ENCODE data around the gene SLC6A6. TPM values are rescaled to one million over a fixed set of nuclear protein-coding genes. Genes with fewer than 3 reads are reported as not detected.

The SLC6A6 gene
- total and polyA plus RNA-seq, 10 of the 15 experiments (the other 5 are each of a cell fraction or from before 2014, with no cell fraction given) = 5.6 to 47.0 (median 20.2) TPM

GRCh38 chr3:14431917-14432834 is 29.8 kb downstream of the SLC6A6 start (continued):
- TF ChIP-seq, protein P1, sequence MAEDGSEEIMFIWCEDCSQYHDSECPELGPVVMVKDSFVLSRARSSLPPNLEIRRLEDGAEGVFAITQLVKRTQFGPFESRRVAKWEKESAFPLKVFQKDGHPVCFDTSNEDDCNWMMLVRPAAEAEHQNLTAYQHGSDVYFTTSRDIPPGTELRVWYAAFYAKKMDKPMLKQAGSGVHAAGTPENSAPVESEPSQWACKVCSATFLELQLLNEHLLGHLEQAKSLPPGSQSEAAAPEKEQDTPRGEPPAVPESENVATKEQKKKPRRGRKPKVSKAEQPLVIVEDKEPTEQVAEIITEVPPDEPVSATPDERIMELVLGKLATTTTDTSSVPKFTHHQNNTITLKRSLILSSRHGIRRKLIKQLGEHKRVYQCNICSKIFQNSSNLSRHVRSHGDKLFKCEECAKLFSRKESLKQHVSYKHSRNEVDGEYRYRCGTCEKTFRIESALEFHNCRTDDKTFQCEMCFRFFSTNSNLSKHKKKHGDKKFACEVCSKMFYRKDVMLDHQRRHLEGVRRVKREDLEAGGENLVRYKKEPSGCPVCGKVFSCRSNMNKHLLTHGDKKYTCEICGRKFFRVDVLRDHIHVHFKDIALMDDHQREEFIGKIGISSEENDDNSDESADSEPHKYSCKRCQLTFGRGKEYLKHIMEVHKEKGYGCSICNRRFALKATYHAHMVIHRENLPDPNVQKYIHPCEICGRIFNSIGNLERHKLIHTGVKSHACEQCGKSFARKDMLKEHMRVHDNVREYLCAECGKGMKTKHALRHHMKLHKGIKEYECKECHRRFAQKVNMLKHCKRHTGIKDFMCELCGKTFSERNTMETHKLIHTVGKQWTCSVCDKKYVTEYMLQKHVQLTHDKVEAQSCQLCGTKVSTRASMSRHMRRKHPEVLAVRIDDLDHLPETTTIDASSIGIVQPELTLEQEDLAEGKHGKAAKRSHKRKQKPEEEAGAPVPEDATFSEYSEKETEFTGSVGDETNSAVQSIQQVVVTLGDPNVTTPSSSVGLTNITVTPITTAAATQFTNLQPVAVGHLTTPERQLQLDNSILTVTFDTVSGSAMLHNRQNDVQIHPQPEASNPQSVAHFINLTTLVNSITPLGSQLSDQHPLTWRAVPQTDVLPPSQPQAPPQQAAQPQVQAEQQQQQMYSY (CRISPR knock-in tag; IDR thresholded peaks at IDR 0.05) = no peak
- TF ChIP-seq EGR1 (IDR thresholded peaks at IDR 0.05; ENCODE audit: borderline replicate concordance in 1 of 2, low read depth in 2 of 2, low read length in 2 of 2) = peak in 1 of 2 experiments; percentile 54; a peak in 1 of 3 replicates
- no peak for TF ChIP-seq RB1 (IDR thresholded peaks at IDR 0.05; ENCODE audit: borderline replicate concordance)
- TF ChIP-seq, protein P2, sequence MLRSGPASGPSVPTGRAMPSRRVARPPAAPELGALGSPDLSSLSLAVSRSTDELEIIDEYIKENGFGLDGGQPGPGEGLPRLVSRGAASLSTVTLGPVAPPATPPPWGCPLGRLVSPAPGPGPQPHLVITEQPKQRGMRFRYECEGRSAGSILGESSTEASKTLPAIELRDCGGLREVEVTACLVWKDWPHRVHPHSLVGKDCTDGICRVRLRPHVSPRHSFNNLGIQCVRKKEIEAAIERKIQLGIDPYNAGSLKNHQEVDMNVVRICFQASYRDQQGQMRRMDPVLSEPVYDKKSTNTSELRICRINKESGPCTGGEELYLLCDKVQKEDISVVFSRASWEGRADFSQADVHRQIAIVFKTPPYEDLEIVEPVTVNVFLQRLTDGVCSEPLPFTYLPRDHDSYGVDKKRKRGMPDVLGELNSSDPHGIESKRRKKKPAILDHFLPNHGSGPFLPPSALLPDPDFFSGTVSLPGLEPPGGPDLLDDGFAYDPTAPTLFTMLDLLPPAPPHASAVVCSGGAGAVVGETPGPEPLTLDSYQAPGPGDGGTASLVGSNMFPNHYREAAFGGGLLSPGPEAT (IDR thresholded peaks at IDR 0.05; ENCODE audit: low read depth) = peak; percentile 69
- no peak for TF ChIP-seq STAT1 (conservative IDR thresholded peaks at IDR 0.05)
- no peak for TF ChIP-seq YBX1 (IDR thresholded peaks at IDR 0.05)
- TF ChIP-seq CREB1 (IDR thresholded peaks at IDR 0.05; ENCODE audit: low read depth) = no peak
- TF ChIP-seq PKNOX1 (IDR thresholded peaks at IDR 0.05) = peak; percentile 98
- TF ChIP-seq BACH1 (IDR thresholded peaks at IDR 0.05; ENCODE audit: borderline replicate concordance) = peak; percentile 91; the same call in 1 of the 2 replicates
- no peak for TF ChIP-seq E2F4 (IDR thresholded peaks at IDR 0.05; ENCODE audit: low read depth, low read length)
- TF ChIP-seq TCF3 (IDR thresholded peaks at IDR 0.05; ENCODE audit: borderline replicate concordance, insufficient read depth, low read depth, low read length) = 0 out of 2 replicates have a peak, but pooled peaks have one; percentile 35
- no peak for TF ChIP-seq HDAC6 (IDR thresholded peaks at IDR 0.05; ENCODE audit: unreplicated experiment)
- TF ChIP-seq FOXK2 (IDR thresholded peaks at IDR 0.05) = peak; percentile 41; the same call in 1 of the 2 replicates
- TF ChIP-seq WRNIP1 (IDR thresholded peaks at IDR 0.05; ENCODE audit: borderline replicate concordance, low read depth, low read length) = no peak
- peak; percentile 94; the same call in 1 of the 2 replicates for TF ChIP-seq ASH2L (IDR thresholded peaks at IDR 0.05; ENCODE audit: borderline replicate concordance, low read depth)
- peak; percentile 76 for TF ChIP-seq JUNB (IDR thresholded peaks at IDR 0.05)
- TF ChIP-seq, protein P3, sequence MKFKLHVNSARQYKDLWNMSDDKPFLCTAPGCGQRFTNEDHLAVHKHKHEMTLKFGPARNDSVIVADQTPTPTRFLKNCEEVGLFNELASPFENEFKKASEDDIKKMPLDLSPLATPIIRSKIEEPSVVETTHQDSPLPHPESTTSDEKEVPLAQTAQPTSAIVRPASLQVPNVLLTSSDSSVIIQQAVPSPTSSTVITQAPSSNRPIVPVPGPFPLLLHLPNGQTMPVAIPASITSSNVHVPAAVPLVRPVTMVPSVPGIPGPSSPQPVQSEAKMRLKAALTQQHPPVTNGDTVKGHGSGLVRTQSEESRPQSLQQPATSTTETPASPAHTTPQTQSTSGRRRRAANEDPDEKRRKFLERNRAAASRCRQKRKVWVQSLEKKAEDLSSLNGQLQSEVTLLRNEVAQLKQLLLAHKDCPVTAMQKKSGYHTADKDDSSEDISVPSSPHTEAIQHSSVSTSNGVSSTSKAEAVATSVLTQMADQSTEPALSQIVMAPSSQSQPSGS (IDR thresholded peaks at IDR 0.05; ENCODE audit: low read length) = no peak
- TF ChIP-seq NFXL1 (IDR thresholded peaks at IDR 0.05; ENCODE audit: borderline replicate concordance) = no peak

All from GM12878 (cell line).